Right renal pelvis (tissue), 4 donors: ENCODE measurements around the gene PLCB4. TPM values are rescaled to one million over a fixed set of nuclear protein-coding genes. Genes with fewer than 3 reads are reported as not detected.
"Not testable (repeated sequence)": the region's sequence is repeated elsewhere in the genome, so short reads cannot be mapped to it uniquely, and the experiment has no call there.

Experiments
- DNase-seq, 4 donors: peaks; one replicate each; pipeline ENCODE4 v3.0.0-alpha.2; 2013; ENCODE audit warnings: low read depth in 4 of 4, low spot score in 3 of 4, missing footprints in 1 of 4
- polyA plus RNA-seq, 4 donors: library from polyadenylated mRNA; unstranded; fragments of 120-200 nt; gene quantifications; one replicate each; pipeline ENCODE4 v1.2.1, GENCODE V29; 2013; ENCODE audit not compliant: insufficient read length in 4 of 4

The PLCB4 gene
- polyA plus RNA-seq, 4 donors = 12.2 to 15.1 (median 14.0) TPM

DNA sequence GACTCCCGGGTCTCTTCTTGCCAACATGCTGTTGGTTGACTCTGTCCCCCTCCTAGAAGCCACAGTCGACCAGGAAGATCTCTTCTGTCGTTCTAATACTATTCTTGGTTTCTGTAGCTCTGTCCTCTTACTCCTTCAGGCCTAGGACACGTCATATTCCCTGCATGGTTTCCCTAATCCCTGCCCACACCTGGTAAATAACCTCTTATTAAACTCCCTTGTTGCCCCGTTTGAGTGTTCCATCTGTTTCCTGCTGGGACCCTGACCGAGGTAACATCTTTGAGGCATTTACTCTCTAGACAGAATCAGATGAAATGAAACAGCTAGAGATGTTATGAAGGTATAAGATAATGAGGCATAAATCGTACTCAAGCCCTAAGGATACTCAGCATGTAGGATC, 68.1 kb downstream of the PLCB4 start:
- no peak for DNase-seq

DNA sequence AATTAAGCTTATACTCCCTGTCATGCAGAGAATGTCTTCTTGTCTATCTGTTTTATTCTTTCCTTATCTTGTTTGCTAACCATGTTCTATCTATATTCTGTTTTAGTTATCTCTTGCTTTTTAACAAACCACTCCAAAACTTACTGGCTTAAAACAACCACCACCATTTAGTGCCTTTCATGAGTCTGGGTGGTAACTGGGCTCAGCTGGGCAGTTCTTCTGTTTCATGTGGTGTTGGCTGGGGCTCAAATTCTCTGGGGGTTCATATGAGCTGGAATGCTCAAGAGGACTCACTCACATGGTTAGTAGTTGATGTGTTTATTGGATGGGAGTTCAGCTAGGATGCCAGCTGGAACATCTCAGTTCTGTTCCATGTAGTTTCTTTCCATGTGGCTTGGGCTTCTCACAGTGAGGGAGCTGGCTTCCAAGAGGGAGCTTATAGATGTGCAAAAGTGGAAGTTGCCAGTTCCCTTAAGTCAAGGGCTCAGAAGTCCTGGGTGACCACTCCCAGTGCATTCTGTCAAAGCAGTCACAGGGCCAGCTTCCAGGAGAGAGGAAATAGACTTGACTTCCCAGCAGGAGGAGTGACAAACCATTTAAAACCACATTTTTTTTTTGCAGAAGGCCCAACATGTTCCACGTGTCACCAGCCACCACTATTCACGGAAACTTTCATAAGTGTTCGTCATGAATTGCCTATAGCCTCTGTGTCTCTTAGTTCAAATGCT, 70.4 kb downstream of the PLCB4 start:
- DNase-seq = no peak

DNA sequence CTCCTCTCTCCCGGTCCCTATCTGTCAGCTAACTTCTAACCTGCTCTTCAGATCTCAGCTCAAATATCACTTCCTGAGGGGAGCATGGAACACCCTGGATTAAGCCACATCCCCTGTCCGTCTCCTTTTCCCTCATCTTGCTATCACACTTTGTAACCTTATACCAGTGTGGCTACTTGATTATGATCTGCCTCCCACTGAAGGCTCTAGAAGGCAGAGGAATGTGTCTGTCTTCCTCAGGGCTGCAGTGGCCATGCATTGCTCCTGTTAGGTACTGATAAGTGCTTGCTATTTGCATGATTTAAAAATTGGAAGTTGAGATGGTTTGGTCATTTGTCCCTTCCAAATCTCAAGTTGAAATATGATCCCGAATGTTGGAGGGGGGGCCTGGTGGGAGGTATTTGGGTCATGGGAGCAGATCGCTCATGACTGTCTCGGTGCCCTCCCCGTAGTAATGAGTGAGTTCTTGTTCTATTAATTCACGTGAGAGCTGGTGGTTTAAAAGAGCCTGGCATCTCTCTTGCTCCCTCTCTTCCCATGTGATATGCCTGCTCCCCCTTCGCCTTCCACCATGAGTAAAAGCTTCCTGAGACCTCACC, 71.4 kb downstream of the PLCB4 start:
- DNase-seq = no peak

DNA sequence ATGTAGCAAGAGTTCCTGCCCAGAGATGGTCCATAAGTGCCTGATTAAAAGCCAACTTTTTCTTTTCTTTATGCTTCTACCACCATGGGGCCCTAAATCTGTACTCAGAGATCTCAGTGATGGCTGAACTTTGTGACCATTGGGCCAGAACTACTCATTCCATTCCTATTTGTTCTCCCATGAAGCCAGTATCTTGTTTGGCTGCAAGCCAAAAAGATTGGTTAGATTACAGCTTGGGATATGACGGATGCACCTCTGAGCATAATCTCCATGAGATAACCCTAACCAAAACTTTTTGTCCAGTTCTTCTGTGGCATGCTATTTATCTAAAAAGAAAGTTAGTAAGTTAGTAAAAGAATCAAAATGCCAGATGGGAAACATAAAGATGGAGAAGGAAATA, 72.2 kb downstream of the PLCB4 start:
- no peak for DNase-seq

DNA sequence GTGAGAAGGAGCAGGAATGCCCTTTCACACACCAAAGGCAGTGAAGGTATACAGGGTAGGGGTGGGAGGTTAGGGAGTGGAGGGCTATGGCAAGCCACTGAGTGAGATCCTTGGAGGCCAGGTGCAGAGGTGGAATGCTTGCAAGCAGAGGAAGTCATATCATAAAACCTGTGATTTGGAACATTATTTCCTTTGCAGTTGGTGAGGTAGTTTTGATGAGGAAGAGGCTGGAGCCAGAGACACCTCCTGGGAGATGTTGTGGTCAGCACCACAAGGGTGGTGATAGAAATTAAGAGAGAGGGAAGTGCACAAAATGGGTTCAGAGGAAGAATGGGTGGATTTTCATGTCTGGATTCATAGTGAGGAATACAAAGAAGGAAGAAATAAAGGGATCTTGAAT, 73.0 kb downstream of the PLCB4 start:
- no peak for DNase-seq

DNA sequence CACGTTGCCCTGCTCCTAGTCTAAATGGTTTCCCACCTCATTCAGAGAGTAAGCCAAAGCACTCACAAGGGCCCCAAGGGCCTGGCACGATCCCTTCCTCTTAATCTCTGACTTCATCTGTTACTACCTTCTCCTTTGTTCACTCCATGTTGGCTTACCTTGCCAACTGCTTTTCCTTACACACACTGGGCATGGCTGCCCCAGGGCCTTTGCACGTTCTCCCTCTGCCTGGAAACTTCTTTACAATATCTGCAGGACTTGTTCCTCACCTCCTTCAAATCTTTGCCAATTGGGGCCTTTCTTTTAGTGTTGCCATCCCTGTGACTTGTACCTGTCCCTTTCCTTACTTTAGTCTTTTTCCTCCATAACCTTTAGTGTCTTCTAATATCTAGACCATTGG, 73.9 kb downstream of the PLCB4 start:
- DNase-seq = no peak

DNA sequence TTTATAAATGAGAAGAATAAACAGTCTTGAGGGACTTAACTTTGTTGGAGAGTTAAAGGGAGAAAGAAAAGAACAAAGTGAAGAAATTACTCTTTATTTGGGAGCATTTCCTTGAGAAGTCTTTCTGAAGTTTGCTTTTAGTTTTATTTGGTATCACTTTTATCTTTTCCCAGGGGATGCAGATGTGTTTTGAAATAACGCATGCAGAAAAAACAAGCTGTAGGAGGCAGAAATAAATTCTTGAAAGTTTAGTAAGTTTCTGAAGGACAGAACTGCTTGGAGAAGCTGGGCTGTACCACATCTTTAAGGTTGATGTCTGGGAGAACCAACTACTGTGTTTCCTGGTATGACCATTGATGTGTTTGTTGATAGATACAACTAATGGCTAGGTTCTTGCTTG, 75.0 kb downstream of the PLCB4 start:
- DNase-seq = no peak

DNA sequence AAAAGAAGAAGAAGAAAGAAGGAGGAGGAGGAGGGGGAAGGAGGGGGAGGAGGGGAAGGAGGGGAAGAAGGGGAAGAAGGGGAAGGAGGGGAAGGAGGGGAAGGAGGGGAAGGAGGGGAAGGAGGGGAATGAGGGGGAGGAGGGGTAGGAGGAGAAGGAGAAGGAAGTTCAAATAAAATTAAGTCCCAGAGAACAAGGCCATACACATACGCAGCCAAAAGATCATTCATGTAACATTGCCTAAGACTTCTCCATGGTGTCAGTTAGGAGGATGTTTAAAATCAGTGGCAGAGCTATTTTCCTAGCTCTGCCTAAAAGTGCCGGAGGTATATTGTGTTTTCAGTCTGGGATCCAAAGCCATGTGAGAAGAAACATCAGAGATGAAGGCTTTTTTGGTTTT, 75.8 kb downstream of the PLCB4 start:
- no peak for DNase-seq

DNA sequence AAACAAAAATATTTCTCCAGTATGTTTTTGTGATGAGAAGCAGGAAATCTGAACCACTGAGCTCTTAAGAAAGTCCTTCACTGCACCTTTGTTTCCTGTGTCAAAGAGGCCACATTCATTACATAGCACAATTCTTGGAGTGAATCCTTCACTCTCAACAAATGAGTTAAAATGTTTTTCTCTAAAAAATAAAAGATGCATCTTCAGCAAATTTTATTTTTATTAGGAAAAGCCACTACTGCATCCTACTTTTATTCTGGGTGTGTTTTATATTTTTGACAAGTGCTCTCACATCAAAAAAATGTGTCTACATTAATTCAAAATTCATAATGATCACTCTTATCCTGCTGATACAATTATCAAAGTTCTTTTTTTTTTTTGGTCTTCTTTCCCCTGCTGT, 76.3 kb downstream of the PLCB4 start:
- no peak for DNase-seq

DNA sequence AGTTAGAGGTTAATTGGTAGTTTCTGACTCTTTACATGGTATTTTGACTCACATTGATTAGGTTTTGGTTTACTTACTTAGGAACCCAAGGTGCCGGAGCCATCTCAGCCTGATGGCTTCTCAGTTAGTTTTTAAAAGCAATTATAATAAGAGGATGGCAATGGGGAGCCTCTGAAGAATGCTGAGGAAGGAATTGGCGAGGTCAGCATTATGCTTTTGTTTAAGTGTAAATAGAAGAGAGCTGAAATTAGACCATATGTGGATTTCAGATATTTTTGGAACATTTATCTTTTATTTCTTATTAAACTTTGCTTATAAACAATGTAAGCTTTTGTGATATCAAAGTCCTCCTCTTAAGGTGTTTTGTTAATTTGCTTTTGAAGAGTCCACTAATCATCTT, 77.8 kb downstream of the PLCB4 start:
- DNase-seq = no peak

DNA sequence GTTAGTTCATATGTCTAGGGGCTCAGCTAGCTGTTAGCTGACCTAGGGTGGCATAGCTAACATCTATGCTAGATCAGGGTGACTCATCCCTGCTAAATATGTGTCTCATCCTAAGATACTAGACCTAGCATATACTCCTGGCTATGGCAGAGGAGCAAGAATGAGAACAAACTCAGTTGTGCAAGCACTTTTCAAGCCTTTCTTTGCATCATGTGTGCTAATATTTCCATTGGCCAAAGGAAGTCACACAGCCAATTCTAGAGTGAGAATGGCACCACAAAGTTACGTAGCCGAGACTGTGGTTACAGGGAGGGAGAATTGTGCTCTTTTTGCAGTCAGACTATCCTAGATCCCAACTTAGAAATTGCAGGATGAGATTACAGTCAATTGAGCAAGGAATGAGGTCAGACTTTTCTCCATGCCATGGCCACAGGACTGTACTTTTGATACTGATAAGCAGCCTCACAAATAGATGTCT, 78.7 kb downstream of the PLCB4 start:
- no peak for DNase-seq

DNA sequence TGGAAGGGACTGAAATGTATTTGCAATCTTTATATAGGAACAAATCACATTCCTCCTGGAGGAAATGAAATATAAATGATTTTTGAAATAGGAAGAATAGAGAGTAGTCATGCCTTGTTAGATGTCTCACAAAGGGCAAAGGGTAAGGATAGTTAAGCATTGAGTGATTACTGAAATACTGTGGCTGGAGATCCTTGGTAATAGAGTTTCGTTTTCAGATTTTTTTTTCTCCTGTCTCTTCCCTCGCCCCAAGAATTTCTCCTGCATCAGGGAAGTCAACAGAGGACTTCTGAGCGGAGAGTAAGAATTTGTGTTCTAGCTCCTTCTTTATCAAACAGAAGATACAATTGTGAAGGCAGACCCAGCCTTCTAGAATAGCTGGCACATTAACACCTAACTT, 79.4 kb downstream of the PLCB4 start:
- no peak for DNase-seq

DNA sequence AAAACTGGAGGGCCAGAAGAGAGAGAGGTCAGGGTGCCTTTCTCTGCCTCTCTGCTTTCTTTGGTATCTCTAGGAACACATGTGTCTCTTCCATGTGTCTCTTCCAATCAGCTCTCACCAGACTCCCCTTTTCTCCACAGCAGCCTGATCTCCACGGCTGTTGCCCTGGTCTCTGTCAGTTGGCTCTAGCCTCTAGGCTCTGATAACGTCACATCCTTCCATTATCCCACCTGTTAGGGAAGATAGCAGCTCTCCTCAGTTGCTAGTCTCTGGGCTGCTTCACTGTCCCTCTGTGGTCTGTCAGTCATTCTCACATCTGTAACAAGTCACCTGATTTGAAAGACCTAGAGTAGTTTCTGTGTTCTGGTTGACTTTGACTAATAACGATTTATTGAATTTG, 80.2 kb downstream of the PLCB4 start:
- no peak for DNase-seq

DNA sequence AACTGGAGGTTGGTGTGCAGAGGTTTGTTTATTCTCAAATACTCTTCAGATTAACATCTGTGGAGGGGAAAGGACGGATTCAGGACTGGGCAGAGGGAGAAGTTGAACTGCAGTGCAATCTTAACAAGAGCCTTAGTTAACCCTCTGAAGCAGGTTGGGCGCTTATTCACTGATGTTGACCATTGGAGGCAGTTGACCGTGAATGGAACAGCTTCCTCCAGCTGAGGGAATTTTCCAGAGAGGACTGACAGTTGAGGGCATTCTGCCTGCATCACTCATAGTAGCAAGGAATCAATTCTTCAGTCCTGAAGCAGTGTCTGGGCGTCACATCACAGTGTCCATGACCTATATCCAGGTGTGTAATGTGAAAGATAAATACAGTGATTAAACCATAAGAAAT, 80.9 kb downstream of the PLCB4 start:
- no peak for DNase-seq

DNA sequence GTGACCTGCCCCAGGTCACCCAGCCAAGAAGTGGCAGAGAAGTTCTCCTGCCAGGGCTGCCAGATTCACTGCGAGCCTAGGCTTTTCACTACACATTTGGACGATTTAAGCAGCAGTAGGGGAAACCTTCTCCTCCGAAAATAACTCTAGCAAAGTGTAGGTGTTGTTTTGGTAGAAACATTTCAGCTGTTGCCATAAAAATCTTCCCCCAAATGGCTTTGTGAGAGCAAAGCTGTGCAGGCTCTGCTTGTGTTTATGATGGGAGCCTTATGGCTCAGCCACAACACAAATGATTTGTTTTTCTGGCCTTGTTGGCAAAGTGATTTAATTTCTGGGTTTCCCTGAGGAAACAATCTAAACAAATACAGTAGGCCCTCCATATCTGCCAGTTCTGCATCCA, 81.8 kb downstream of the PLCB4 start:
- no peak for DNase-seq

DNA sequence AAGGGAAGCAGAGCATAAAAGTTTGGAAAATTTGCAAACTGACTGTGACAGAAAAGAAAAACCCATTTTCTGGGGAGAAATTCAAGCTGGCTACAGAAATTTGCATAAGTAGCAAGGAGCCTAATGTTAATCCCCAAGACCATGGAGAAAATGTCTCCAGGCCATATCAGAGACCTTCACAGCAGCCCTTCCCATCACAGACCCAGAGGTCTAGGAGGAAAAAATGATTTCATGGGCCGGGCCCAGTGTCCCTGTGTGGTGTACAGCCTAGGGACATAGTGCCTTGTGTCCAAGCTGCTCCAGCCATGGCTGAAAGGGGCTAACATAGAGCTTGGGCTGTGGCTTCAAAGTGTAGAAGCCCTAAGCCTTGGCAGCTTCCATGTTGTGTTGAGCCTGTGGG, 83.3 kb downstream of the PLCB4 start:
- DNase-seq = not testable (repeated sequence)

DNA sequence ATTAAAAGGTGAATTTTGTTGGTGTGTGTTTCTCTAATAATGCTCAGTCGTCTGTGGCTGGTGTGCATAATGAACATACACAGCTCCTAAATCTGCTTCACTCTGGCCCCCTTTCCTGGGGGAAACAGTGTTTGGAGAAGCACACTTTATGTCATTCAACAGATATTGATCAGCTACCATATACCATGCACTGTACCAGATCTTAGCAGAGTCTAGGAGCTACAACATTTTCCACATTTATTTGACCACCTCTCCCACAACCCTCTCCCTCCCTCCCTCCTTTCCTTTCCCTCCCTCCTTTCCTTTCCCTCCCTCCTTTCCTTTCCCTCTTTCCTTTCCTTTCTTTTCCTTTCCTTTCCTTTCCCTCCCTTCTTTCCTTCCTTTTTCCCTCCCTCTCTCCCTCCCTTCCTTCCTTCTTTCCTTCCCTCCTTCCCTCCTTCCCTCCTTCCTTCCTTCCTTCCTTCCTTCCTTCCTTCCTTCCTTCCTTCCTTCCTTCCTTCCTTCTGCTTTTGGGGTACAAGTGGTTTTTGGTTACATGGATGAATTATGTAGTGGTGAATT, 85.7 kb downstream of the PLCB4 start:
- DNase-seq = no peak

DNA sequence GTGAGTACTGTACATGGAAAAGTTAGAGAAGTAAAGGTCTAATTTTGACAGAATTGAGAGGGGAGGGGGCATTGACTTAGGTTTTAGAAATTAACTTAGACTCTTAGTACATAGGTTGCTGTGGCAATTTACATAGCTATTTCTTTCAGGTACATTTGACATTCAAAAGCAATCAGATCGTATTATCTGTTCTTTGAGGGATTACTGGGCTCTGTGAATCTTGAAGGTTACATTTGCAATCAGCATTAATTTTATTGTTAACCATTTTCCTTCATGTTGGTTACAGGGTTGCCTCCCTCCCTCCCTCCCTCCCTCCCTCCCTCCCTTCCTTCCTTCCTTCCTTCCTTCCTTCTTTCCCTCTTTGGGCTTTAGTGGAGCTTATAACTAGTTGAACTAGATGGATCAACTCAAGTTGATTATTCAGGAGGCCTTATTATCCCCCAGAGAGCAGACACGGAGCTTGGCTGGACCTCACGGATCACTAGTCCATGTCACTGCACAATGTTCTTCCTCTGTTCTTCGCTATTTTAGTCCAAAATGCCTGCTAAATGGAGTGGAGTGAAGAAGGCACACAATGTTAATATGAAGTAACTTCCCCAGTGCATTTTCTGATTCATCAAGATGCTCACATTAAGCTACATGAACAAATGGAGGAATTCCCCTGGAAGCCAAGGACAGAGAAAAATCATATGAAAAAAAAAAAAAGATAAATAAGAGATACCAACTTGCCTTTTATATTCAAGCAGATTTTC, 87.8 kb downstream of the PLCB4 start:
- DNase-seq = no peak

DNA sequence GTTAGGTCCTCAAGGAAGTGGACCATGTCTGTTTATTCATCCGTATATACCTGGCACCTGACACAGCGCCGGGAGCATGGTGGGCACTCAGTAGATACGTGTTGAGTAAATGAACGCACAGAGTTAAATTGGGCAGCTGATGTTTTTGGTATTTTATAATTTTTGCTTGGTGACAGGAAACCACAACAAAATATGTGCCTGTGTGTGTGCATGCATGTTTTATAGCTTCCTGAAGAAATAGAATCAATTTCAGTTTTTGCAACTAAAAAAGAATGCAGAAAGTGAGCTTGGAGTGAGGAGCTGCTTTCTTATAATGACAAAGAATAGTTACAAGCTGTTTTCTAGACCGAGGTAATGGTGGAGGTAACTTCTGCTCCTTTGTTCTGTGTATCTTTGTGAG, 91.4 kb downstream of the PLCB4 start:
- no peak for DNase-seq

DNA sequence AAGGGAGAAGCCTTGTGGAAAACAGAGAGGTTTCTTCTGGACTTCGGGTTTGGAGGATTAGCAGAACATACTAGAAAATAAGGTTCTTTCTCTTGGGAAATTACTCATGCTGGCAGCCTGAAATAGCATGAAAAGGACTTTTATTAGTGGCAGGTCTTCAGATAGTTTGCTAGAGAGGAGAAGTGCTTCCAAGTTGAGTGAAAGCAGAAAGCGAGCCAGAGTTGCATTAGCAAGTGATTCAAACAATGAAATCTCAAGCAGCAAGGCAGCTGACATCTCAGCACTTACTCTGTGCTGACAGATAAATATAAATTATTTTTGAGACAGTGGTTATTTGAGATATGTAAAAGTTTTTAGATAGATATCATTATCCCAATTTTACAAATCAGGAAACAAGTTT, 91.9 kb downstream of the PLCB4 start:
- DNase-seq = no peak

DNA sequence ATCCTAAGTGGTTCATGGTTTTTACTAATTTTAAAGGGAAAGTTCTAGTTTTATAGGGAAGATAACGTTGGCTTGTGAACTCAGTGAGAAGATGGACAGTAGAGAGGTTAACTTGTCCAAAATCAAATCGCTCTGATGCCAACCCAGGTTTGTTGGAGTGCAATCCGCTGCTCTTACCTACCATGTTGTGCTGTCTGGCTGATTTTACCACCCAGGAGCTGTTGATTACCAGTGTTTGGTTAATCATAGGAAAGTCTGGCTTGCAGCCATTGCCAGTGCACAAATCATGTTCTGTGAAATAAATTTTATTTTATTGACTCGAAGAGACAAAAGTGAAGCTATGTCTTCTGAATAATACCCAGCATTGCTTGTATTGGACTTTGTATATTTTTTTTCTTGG, 92.4 kb downstream of the PLCB4 start:
- DNase-seq = no peak

DNA sequence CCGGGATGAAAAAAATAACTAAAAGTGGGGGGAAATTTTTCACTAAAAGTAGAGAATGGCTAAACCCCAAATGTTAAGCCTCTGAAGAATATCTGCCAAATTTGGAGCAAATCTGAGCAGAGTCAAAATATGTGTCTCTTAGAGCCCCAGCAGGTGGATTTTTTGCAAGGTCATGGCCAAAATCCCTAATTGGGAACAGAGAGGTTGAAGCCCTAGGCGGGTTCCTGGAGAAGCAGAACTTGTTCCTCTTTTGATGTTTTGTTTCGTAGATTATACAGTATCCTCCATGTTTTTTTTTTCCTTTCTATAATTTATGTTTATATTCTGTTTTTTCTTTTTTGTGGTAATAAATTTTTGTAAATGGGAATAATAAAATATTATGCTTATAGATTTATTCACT, 94.4 kb downstream of the PLCB4 start:
- no peak for DNase-seq
